Stomach (tissue), 9 donors: Measurements from ENCODE around the gene BICRA. TPM values are rescaled to one million over a fixed set of nuclear protein-coding genes. Genes with fewer than 3 reads are reported as not detected.

Source experiments
- DNase-seq, 2 donors: peaks; one replicate each; pipeline versions ENCODE4 v3.0.0 to v3.0.0-alpha.2; 2013 to 2019
- H3K27ac ChIP-seq, 5 donors: fragments of 200-600 bp in 4 of 5; sonication (generic) in 4 of 5; one replicate each; pipeline ENCODE4 v1.5.1; 2013 to 2019; ENCODE audit warnings: mild to moderate bottlenecking in 1 of 5, moderate library complexity in 1 of 5
- H3K27me3 ChIP-seq, 3 donors: fragments of 200-600 bp; sonication (generic); one replicate each; pipeline ENCODE4 v1.5.1; 2017 to 2019; ENCODE audit warnings: mixed run types in 1 of 3
- H3K36me3 ChIP-seq, 4 donors: fragments of 200-600 bp; sonication (generic); 1 replicate in 3 of 4; 2 replicates in 1 of 4; pipeline ENCODE4 v1.5.1; 2016 to 2019
- H3K4me1 ChIP-seq, 4 donors: fragments of 200-600 bp; sonication (generic); one replicate each; pipeline ENCODE4 v1.5.1; 2016 to 2019
- H3K4me3 ChIP-seq, 4 donors: fragments of 200-600 bp; sonication (generic) in 3 of 4; one replicate each; pipeline ENCODE4 v1.5.1; 2016 to 2019; ENCODE audit warnings: mild to moderate bottlenecking in 1 of 4
- H3K9me3 ChIP-seq, 4 donors: fragments of 200-600 bp; sonication (generic); one replicate each; pipeline ENCODE4 v1.5.1; 2016 to 2019
- EP300 ChIP-seq: sonication (generic); formaldehyde crosslinking; IDR thresholded peaks from one replicate; pipeline ENCODE4 v1.6.1; 2017; ENCODE audit warnings: antibody characterized with exemption
- POLR2A ChIP-seq, 4 donors: fragments of 450-650 bp; IDR thresholded peaks; one replicate each; pipeline ENCODE4 v1.6.1; 2016; ENCODE audit warnings: antibody characterized with exemption in 4 of 4, control low read depth in 2 of 4, mild to moderate bottlenecking in 1 of 4, moderate library complexity in 1 of 4
- POLR2AphosphoS5 ChIP-seq, 3 donors: sonication (generic); formaldehyde crosslinking; IDR thresholded peaks; one replicate each; pipeline ENCODE4 v1.6.1; 2016; ENCODE audit warnings: antibody characterized with exemption in 3 of 3
- WGBS, 5 donors: extraction: QIAGEN DNeasy Blood & Tissue Kit in 3 of 5; methylation state at CpG; one replicate each; pipeline versions ENCODE4 v1.1.5 to v1.1.7; 2013 to 2018; 5-methylcytosine and 5-hydroxymethylcytosine counted together
- intact Hi-C: fragments of 100-400 bp; cut with DNase I; formaldehyde crosslinking; loops from one replicate; pipeline ENCODE4 v1.15.1; 2023; ENCODE audit warnings: low total_unique reads
- polyA plus RNA-seq, 3 donors: library from polyadenylated mRNA; stranded (reverse); fragments of 200-250 nt; gene quantifications; one replicate each; pipeline ENCODE4 v1.2.3, GENCODE V29; 2013
- total RNA-seq, 5 donors: library from RNA; depleted of rRNA; stranded (reverse); fragments of >200 nt; gene quantifications; one replicate each; pipeline versions ENCODE4 v1.1.0 to v1.2.3, GENCODE V29; 2014 to 2016
- TF ChIP-seq, protein P1 (sequence below), 7 experiments: fragments of 450-650 bp in 4 of 7; fragments of 200-600 bp in 3 of 7; sonication (generic) in 3 of 7; IDR thresholded peaks; one replicate each; pipeline ENCODE4 v1.5.1; 2016 to 2019; ENCODE audit warnings: antibody characterized with exemption in 7 of 7, control low read depth in 2 of 7, mild to moderate bottlenecking in 1 of 7
- donor health status: healthy with polysubstance abuse.
- donor health status: Bipolar disorder and iron deficiency.
- donor health status: healthy.

The BICRA gene
- total and polyA plus RNA-seq, 8 donors = 2.7 to 13.4 (median 9.5) TPM

DNA sequence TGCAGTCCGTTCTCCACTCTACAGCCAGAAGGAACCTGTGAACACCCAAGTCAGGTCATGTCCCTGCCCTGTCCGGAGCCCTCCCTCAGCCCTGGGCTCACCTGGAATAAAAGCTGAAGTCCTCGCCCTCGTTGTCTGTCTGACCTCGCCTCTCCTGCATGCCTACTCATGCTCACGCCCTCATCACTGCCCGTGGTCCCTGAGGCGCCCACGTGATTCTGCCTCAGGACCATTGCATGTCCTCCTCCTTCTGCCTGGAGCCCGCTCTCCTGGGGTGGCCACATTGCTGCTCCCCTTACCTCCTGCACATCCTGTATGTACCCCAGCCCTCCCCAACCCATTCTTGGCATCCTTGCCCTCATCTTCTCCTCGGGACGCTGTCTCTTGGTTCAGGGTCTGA is 42.2 kb downstream of the BICRA start:
- Histone ChIP-seq H3K9me3 (no peaks in the 10 kb centered on the region), H3K36me3 (peaks cover 0 to 31% (median 23%) of the 10 kb centered on the region in 4 donors), H3K4me1 (peaks cover 0 to 37% (median 19%) of the 10 kb centered on the region in 4 donors), H3K27me3 (no peaks in the 10 kb centered on the region), H3K4me3 (no peak overlapping the region), H3K27ac (no peak overlapping the region)
- intact Hi-C loops = no loop called here
- DNase-seq = no peak
- 92 to 96% (median 92%) methylated on average over 12 of the region's 12 CpGs for WGBS, 5 donors
- TF ChIP-seq EP300 (no peak), POLR2A (IDR thresholded peaks at IDR 0.05) (no peak), POLR2AphosphoS5 (IDR thresholded peaks at IDR 0.05) (no peak)
- TF ChIP-seq, protein P1, sequence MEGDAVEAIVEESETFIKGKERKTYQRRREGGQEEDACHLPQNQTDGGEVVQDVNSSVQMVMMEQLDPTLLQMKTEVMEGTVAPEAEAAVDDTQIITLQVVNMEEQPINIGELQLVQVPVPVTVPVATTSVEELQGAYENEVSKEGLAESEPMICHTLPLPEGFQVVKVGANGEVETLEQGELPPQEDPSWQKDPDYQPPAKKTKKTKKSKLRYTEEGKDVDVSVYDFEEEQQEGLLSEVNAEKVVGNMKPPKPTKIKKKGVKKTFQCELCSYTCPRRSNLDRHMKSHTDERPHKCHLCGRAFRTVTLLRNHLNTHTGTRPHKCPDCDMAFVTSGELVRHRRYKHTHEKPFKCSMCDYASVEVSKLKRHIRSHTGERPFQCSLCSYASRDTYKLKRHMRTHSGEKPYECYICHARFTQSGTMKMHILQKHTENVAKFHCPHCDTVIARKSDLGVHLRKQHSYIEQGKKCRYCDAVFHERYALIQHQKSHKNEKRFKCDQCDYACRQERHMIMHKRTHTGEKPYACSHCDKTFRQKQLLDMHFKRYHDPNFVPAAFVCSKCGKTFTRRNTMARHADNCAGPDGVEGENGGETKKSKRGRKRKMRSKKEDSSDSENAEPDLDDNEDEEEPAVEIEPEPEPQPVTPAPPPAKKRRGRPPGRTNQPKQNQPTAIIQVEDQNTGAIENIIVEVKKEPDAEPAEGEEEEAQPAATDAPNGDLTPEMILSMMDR (IDR thresholded peaks at IDR 0.05) = no peak

DNA sequence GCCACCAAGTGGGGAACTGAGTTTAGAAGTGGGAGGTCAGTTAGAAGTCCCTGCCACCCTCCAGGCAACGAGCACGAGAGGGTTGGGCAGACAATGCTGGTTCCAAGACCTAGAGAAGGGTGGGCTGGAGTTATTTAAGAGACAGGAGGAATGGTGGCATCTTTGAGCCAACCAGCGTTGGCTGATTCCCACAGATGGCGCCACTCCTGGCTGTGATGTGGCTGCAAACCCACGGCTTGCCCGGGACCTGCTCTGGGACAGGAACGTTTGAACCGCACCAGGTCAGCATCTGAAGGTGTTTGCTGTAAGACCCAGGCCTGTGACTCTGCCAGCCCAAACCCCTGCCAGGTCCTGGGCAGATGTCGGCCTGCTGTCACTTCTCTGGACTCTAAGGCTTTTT is 42.8 kb downstream of the BICRA start:
- H3K4me1 ChIP-seq = peaks cover 0 to 38% (median 19%) of the 10 kb centered on the region in 4 donors
- no peak for DNase-seq
- H3K27me3 ChIP-seq = no peaks in the 10 kb centered on the region
- H3K27ac ChIP-seq = peak overlapping the region in 1 of 5 donors; percentile 18
- H3K36me3 ChIP-seq = peaks cover 0 to 26% (median 18%) of the 10 kb centered on the region in 4 donors
- TF ChIP-seq, protein P1 (IDR thresholded peaks at IDR 0.05) = no peak
- TF ChIP-seq EP300 (no peak), POLR2AphosphoS5 (IDR thresholded peaks at IDR 0.05) (no peak), POLR2A (IDR thresholded peaks at IDR 0.05) (no peak)
- WGBS, 5 donors = 84 to 90% (median 89%) methylated on average over 8 to 9 of the region's 9 CpGs
- intact Hi-C loops = no loop called here
- no peak overlapping the region for H3K4me3 ChIP-seq
- H3K9me3 ChIP-seq = no peaks in the 10 kb centered on the region

DNA sequence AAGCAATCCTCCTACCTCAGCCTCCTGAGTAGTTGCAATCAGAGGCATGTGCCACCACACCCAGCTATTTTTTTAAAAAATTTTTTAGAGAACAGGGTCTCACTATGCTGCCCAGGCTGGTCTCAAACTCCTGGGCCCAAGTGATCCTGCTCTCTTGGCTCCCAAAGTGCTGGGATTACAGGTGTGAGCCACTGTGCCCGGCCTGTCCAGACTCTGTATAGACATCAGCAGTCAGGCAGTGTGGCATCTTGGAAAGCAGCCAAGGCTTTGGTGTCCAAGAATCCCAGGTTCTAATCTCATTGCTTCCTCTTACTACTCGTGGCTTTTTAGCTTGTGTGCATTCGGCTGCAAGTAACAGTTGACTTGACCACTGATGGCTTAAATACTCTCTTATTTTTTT is 43.4 kb downstream of the BICRA start:
- 53 to 69% (median 62%) methylated on average over 3 of the region's 3 CpGs for WGBS, 5 donors
- no peak for DNase-seq
- intact Hi-C loops = no loop called here

DNA sequence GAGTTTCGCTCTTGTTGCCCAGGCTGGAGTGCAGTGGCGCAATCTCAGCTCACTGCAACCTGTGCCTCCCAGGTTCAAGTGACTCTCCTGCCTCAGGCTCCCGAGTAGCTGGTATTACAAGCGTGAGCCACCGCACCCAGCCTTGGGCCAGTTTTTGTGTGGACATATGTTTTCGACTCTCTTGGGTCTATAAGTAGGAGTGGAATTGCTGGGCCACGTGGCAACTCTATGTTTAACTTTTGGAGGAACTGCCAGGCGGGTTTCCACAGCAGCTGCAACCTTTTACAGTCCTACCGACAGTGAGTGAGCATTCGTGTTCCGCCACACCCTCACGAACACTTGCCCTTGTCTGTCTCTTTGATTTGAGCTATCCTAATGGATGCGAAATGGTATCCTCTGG is 44.9 kb downstream of the BICRA start:
- Histone ChIP-seq H3K27ac (no peak overlapping the region), H3K9me3 (no peaks in the 10 kb centered on the region), H3K4me1 (peaks cover 11 to 47% (median 24%) of the 10 kb centered on the region in 4 donors), H3K4me3 (no peak overlapping the region), H3K27me3 (no peaks in the 10 kb centered on the region), H3K36me3 (peaks cover 0 to 21% (median 16%) of the 10 kb centered on the region in 4 donors)
- no peak for DNase-seq
- intact Hi-C loops = no loop called here
- TF ChIP-seq POLR2A (IDR thresholded peaks at IDR 0.05) (no peak), EP300 (no peak), POLR2AphosphoS5 (IDR thresholded peaks at IDR 0.05) (no peak)
- TF ChIP-seq, protein P1 (IDR thresholded peaks at IDR 0.05) = no peak
- 94 to 97% (median 97%) methylated on average over 13 of the region's 13 CpGs for WGBS, 5 donors

More for the DNA sequence above, 43.4 kb downstream of the BICRA start:
- Histone ChIP-seq H3K4me3 (no peak overlapping the region), H3K27me3 (no peaks in the 10 kb centered on the region), H3K27ac (peak overlapping the region in 1 of 5 donors; percentile 18), H3K4me1 (peaks cover 0 to 43% (median 21%) of the 10 kb centered on the region in 4 donors), H3K9me3 (no peaks in the 10 kb centered on the region), H3K36me3 (peaks cover 0 to 21% (median 16%) of the 10 kb centered on the region in 4 donors)
- TF ChIP-seq POLR2A (IDR thresholded peaks at IDR 0.05) = no peak
- TF ChIP-seq, protein P1 (IDR thresholded peaks at IDR 0.05) = no peak
- TF ChIP-seq EP300 = no peak
- no peak for TF ChIP-seq POLR2AphosphoS5 (IDR thresholded peaks at IDR 0.05)
